HEK293T (cell line): ENCODE data around the gene STK25.

Experiments used
- BHLHE40 ChIP-seq: fragments of 450-650 bp; IDR thresholded peaks from 2 replicates; pipeline ENCODE4 v1.6.1; 2016; ENCODE audit warnings: mild to moderate bottlenecking, moderate library complexity, borderline replicate concordance
- ELF4 ChIP-seq: fragments of 450-650 bp; IDR thresholded peaks from 2 replicates; pipeline ENCODE4 v1.6.1; 2017; ENCODE audit warnings: antibody characterized with exemption
- FOXA1 ChIP-seq: fragments of 450-650 bp; IDR thresholded peaks from 2 replicates; pipeline ENCODE4 v1.6.1; 2016; ENCODE audit warnings: mild to moderate bottlenecking
- FOXK2 ChIP-seq: fragments of 450-650 bp; IDR thresholded peaks from 2 replicates; pipeline ENCODE4 v1.6.1; 2016; ENCODE audit warnings: mild to moderate bottlenecking
- FOXM1 ChIP-seq: fragments of 450-650 bp; IDR thresholded peaks from 2 replicates; pipeline ENCODE4 v1.6.1; 2017; ENCODE audit warnings: mild to moderate bottlenecking, borderline replicate concordance
- HDGF ChIP-seq: fragments of 450-650 bp; IDR thresholded peaks from 2 replicates; pipeline ENCODE4 v1.6.1; 2017; ENCODE audit warnings: antibody characterized with exemption, borderline replicate concordance
- L3MBTL2 ChIP-seq: fragments of 450-650 bp; conservative IDR thresholded peaks from 2 replicates; pipeline ENCODE4 v1.6.1; 2016; ENCODE audit warnings: mild to moderate bottlenecking
- LEF1 ChIP-seq: fragments of 450-650 bp; IDR thresholded peaks from 2 replicates; pipeline ENCODE4 v1.6.1; 2017; ENCODE audit warnings: mild to moderate bottlenecking, borderline replicate concordance
- NFRKB ChIP-seq: fragments of 450-650 bp; IDR thresholded peaks from 2 replicates; pipeline ENCODE4 v1.6.1; 2016; ENCODE audit warnings: mild to moderate bottlenecking, moderate library complexity
- PKNOX1 ChIP-seq: fragments of 450-650 bp; IDR thresholded peaks from 2 replicates; pipeline ENCODE4 v1.6.1; 2016
- SP1 ChIP-seq: fragments of 450-650 bp; IDR thresholded peaks from 2 replicates; pipeline ENCODE4 v1.6.1; 2017
- SUZ12 ChIP-seq: fragments of 450-650 bp; IDR thresholded peaks from 2 replicates; pipeline ENCODE4 v1.6.1; 2016; ENCODE audit warnings: mild to moderate bottlenecking
- TARDBP ChIP-seq: fragments of 450-650 bp; IDR thresholded peaks from 2 replicates; pipeline ENCODE4 v1.6.1; 2016

- no peak for TF ChIP-seq ELF4
- TF ChIP-seq FOXM1, result no peak
- TF ChIP-seq FOXK2, result no peak
- TF ChIP-seq SP1, result no peak
- no peak for TF ChIP-seq FOXA1
- no peak for TF ChIP-seq L3MBTL2
- no peak for TF ChIP-seq SUZ12
- TF ChIP-seq HDGF, result no peak
- no peak for TF ChIP-seq PKNOX1
- no peak for TF ChIP-seq LEF1
- no peak for TF ChIP-seq TARDBP
- no peak for TF ChIP-seq NFRKB
- no peak for TF ChIP-seq BHLHE40
These were observed 6.2 kb upstream of the STK25 start for GRCh38 chr2:241514553-241514952.
